Measurements from ENCODE around the gene PPFIBP1. TPM values are rescaled to one million over a fixed set of nuclear protein-coding genes. Genes with fewer than 3 reads are reported as not detected.
"Not testable (repeated sequence)": the region's sequence is repeated elsewhere in the genome, so short reads cannot be mapped to it uniquely, and the experiment has no call there.

Gene PPFIBP1
- total and polyA plus RNA-seq, 10 donors, result 3.7 to 182 (median 92.4) TPM

- TF ChIP-seq CTCF (IDR thresholded peaks at IDR 0.05 in 8 of 11, conservative IDR thresholded peaks at IDR 0.05 in 3 of 11) (no peak), POLR2A (IDR thresholded peaks at IDR 0.05) (no peak), POLR2AphosphoS5 (IDR thresholded peaks at IDR 0.05) (no peak)
- H3K4me3 ChIP-seq, result no peak overlapping the region
- H3K27ac ChIP-seq, result no peak overlapping the region
- H3K4me1 ChIP-seq, result peaks cover 0 to 9% (median 0%) of the 10 kb centered on the region in 6 donors
- intact Hi-C loops (cut with DNase I; ENCODE audit: low total_unique reads), result no loop called here
- 74 to 86% (median 79%) methylated on average over 2 of the region's 2 CpGs for WGBS, 5 donors
- H3K9me3 ChIP-seq, result no peaks in the 10 kb centered on the region
- no peaks in the 10 kb centered on the region for H3K36me3 ChIP-seq
- no peaks in the 10 kb centered on the region for H3K27me3 ChIP-seq (replicated peaks in 1 of 7)
- DNase-seq, result no peak
Observed at GRCh38 chr12:27631813-27632491, 107.9 kb downstream of the PPFIBP1 start.

GRCh38 chr12:27635349-27635972 lies 111.5 kb downstream of the PPFIBP1 start:
- peak in 10 of 11 experiments; percentile 20 to 67 (median 46) for TF ChIP-seq CTCF (IDR thresholded peaks at IDR 0.05 in 8 of 11, conservative IDR thresholded peaks at IDR 0.05 in 3 of 11)
- TF ChIP-seq POLR2AphosphoS5 (IDR thresholded peaks at IDR 0.05), result no peak
- WGBS, 5 donors, result 61 to 71% (median 66%) methylated on average over 7 of the region's 7 CpGs
- Histone ChIP-seq H3K4me1 (peaks cover 0 to 7% (median 0%) of the 10 kb centered on the region in 6 donors), H3K27me3 (replicated peaks in 1 of 7) (no peaks in the 10 kb centered on the region), H3K36me3 (no peaks in the 10 kb centered on the region), H3K27ac (no peak overlapping the region), H3K9me3 (no peaks in the 10 kb centered on the region), H3K4me3 (no peak overlapping the region)
- DNase-seq, result no peak
- intact Hi-C loops (cut with DNase I; ENCODE audit: low total_unique reads), result no loop called here

GRCh38 chr12:27636569-27636968 lies 112.6 kb downstream of the PPFIBP1 start:
- intact Hi-C loops (cut with DNase I; ENCODE audit: low total_unique reads); DNase-seq; H3K36me3 ChIP-seq; H3K4me1 ChIP-seq; H3K9me3 ChIP-seq; H3K27ac ChIP-seq; H3K27me3 ChIP-seq (replicated peaks in 1 of 7); H3K4me3 ChIP-seq: not testable (repeated sequence)
- 78 to 91% (median 83%) methylated on average over 3 to 4 of the region's 4 CpGs for WGBS, 5 donors

GRCh38 chr12:27637524-27637923 lies 113.5 kb downstream of the PPFIBP1 start:
- 57 to 85% (median 64%) methylated on average over 1 of the region's 1 CpG for WGBS, 5 donors
- intact Hi-C loops (cut with DNase I; ENCODE audit: low total_unique reads), result no loop called here

More at GRCh38 chr12:27637524-27637923, 113.5 kb downstream of the PPFIBP1 start:
- DNase-seq, result no peak
- Histone ChIP-seq H3K36me3 (no peaks in the 10 kb centered on the region), H3K4me3 (no peak overlapping the region), H3K9me3 (no peaks in the 10 kb centered on the region), H3K27me3 (replicated peaks in 1 of 7) (no peaks in the 10 kb centered on the region), H3K27ac (no peak overlapping the region), H3K4me1 (peaks cover 0 to 4% (median 0%) of the 10 kb centered on the region in 6 donors)
- no peak for TF ChIP-seq POLR2A (IDR thresholded peaks at IDR 0.05)
- no peak for TF ChIP-seq CTCF (IDR thresholded peaks at IDR 0.05 in 8 of 11, conservative IDR thresholded peaks at IDR 0.05 in 3 of 11)
- TF ChIP-seq POLR2AphosphoS5 (IDR thresholded peaks at IDR 0.05), result no peak
